ENCODE results near the gene CAMK2A.

Gene CAMK2A

GRCh38 chr5:150288361-150288760 lies 1.2 kb downstream of the CAMK2A start:
- Histone ChIP-seq H3K4me1 (no peaks in the 10 kb centered on the region), H3K9me3 (no peaks in the 10 kb centered on the region), H3K36me3 (no peaks in the 10 kb centered on the region), H3K27me3 (peaks cover 0 to 10% of the 10 kb centered on the region in 2 donors), H3K27ac (no peak overlapping the region), H3K4me3 (no peak overlapping the region)
- TF ChIP-seq CTCF (IDR thresholded peaks at IDR 0.05): no peak
- intact Hi-C loops (cut with DNase I; ENCODE audit: low total_unique reads): no loop called here
- DNase-seq: no peak

- intact Hi-C loops (cut with DNase I; ENCODE audit: low total_unique reads): no loop called here
- Histone ChIP-seq H3K4me3 (no peak overlapping the region), H3K9me3 (no peaks in the 10 kb centered on the region), H3K36me3 (no peaks in the 10 kb centered on the region), H3K27ac (no peak overlapping the region), H3K27me3 (peaks cover 0 to 10% of the 10 kb centered on the region in 2 donors), H3K4me1 (no peaks in the 10 kb centered on the region)
- no peak for TF ChIP-seq CTCF (IDR thresholded peaks at IDR 0.05)
- DNase-seq: no peak
Measured at GRCh38 chr5:150286820-150287219, 2.8 kb downstream of the CAMK2A start.

- Histone ChIP-seq H3K27me3 (peaks cover 0 to 7% of the 10 kb centered on the region in 2 donors), H3K36me3 (no peaks in the 10 kb centered on the region), H3K9me3 (no peaks in the 10 kb centered on the region), H3K4me1 (no peaks in the 10 kb centered on the region), H3K4me3 (no peak overlapping the region), H3K27ac (no peak overlapping the region)
- no peak for TF ChIP-seq CTCF (IDR thresholded peaks at IDR 0.05)
- intact Hi-C loops (cut with DNase I; ENCODE audit: low total_unique reads): no loop called here
- no peak for DNase-seq
Measured at GRCh38 chr5:150285114-150285513, 4.5 kb downstream of the CAMK2A start.

DNA sequence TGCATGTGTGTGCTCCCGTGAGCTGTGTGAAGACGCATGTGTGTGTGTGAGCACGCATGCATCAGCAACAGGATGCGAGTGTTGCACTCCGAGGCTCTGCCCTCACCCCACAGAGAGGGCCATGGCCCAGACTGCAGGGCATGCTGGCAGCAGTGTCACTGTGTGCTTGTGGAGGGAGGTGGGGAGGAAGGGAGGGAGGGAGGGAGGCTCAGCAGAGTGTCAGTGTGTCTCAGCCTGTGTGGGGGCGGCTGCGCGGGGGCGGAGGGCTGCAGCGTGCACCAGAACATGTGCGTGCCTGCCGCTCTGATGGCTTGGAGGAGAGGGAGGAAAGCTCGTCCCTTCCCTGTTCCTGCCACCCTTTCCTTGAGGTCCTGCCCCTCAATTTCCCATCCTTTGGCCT lies 5.3 kb downstream of the CAMK2A start:
- H3K4me3 ChIP-seq: no peak overlapping the region
- no peak for DNase-seq
- intact Hi-C loops (cut with DNase I; ENCODE audit: low total_unique reads): no loop called here

DNA sequence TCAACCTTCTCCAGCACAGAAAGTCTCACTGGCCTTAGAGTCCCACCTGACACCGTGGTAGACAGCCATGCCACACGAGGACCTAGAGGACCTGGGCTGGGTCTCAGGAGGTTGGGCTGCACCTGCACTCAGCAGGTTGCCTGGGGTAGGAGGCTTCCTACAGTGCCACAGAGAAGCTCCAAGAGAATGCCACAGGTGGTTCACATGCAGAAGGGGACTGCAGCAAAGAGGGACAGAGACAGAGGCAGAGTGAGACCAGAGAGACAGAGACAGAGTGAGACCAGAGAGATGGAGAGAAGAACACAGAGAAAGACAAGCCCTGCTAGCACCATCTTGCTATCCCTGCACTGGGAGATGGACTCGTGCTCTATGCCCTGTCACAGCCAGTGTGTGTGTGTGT lies 5.7 kb downstream of the CAMK2A start:
- Histone ChIP-seq H3K4me3 (no peak overlapping the region), H3K27me3 (peaks cover 0 to 3% of the 10 kb centered on the region in 2 donors), H3K9me3 (no peaks in the 10 kb centered on the region), H3K36me3 (no peaks in the 10 kb centered on the region), H3K27ac (no peak overlapping the region), H3K4me1 (no peaks in the 10 kb centered on the region)
- no peak for TF ChIP-seq CTCF (IDR thresholded peaks at IDR 0.05)
- DNase-seq: no peak
- intact Hi-C loops (cut with DNase I; ENCODE audit: low total_unique reads): no loop called here

More for the DNA sequence above, 5.3 kb downstream of the CAMK2A start:
- TF ChIP-seq CTCF (IDR thresholded peaks at IDR 0.05): no peak
- Histone ChIP-seq H3K27ac (no peak overlapping the region), H3K9me3 (no peaks in the 10 kb centered on the region), H3K27me3 (peaks cover 0 to 3% of the 10 kb centered on the region in 2 donors), H3K36me3 (no peaks in the 10 kb centered on the region), H3K4me1 (no peaks in the 10 kb centered on the region)

DNA sequence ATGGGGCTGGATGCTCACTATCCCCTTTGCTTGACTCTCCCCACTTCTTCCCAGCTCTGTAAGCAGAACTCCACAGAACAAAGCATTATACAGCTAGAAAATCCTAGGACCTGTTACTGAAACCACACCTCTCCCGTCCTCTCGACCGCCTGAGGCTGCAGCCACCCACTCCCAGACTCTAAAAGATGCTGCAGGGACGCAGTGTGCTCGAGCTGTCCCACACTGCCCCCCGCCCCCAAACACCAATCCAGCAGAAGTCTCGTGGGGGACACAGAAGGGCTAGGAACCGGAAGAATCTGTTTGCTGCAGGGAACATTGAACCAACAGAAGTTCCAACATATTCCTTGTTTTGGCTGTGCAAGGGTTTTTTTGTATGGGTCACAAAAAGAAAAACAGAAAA lies 7.6 kb downstream of the CAMK2A start:
- intact Hi-C loops (cut with DNase I; ENCODE audit: low total_unique reads): no loop called here

More for the DNA sequence above, 7.6 kb downstream of the CAMK2A start:
- Histone ChIP-seq H3K36me3 (no peaks in the 10 kb centered on the region), H3K4me3 (no peak overlapping the region), H3K9me3 (no peaks in the 10 kb centered on the region), H3K4me1 (no peaks in the 10 kb centered on the region), H3K27me3 (peaks cover 0 to 4% of the 10 kb centered on the region in 2 donors), H3K27ac (no peak overlapping the region)
- no peak for DNase-seq
- TF ChIP-seq CTCF (IDR thresholded peaks at IDR 0.05): no peak
